Right lung (tissue), 10 donors: ENCODE results near the gene SLC4A4. TPM values are rescaled to one million over a fixed set of nuclear protein-coding genes. Genes with fewer than 3 reads are reported as not detected.

ENCODE experiments used
- DNase-seq, 2 donors: peaks; one replicate each; pipeline ENCODE4 v3.0.0-alpha.2; 2013
- long read RNA-seq, 8 donors: transcript quantifications; one replicate each; lab custom pipeline, GENCODE V29; 2026
- polyA plus RNA-seq, 5 donors: library from polyadenylated mRNA; unstranded; fragments of 120-200 nt; gene quantifications; one replicate each; pipeline versions ENCODE4 v1.2.1 to v1.2.3, GENCODE V29; 2013; ENCODE audit warnings: inconsistent platforms in 1 of 5, low replicate concordance in 1 of 5; ENCODE audit not compliant: insufficient read length in 5 of 5, insufficient read depth in 1 of 5

Gene SLC4A4
- polyA plus RNA-seq, result 10 to 100 TPM; 28.9 to 49.2 (median 45.7) TPM
- long read RNA-seq, donor 1, partial matches to known transcripts, result 11 of 11 reads
- long read RNA-seq, donor 1, other reads (novel, unspliced or antisense), result 0 of 11 reads
- long read RNA-seq, donor 2, partial matches to known transcripts, result 0 of 1 reads
- long read RNA-seq, donor 2, other reads (novel, unspliced or antisense), result 0 of 1 reads
- long read RNA-seq, donor 3, full-length matches to known transcripts, result 2 of 2 reads
- long read RNA-seq, donor 3, partial matches to known transcripts, result 0 of 2 reads
- long read RNA-seq, donor 3, other reads (novel, unspliced or antisense), result 0 of 2 reads
- long read RNA-seq, donor 4, partial matches to known transcripts, result 7 of 7 reads
- long read RNA-seq, donor 4, other reads (novel, unspliced or antisense), result 0 of 7 reads
- long read RNA-seq, donor 5, full-length matches to known transcripts, result 2 of 8 reads
- long read RNA-seq, donor 5, partial matches to known transcripts, result 6 of 8 reads
- long read RNA-seq, donor 5, other reads (novel, unspliced or antisense), result 0 of 8 reads
- long read RNA-seq, donor 6, full-length matches to known transcripts, result 1 of 26 reads
- long read RNA-seq, donor 6, partial matches to known transcripts, result 25 of 26 reads
- long read RNA-seq, donor 6, other reads (novel, unspliced or antisense), result 0 of 26 reads
- long read RNA-seq, donor 7, full-length matches to known transcripts, result 2 of 15 reads
- long read RNA-seq, donor 7, partial matches to known transcripts, result 13 of 15 reads
- long read RNA-seq, donor 7, other reads (novel, unspliced or antisense), result 0 of 15 reads
- long read RNA-seq, donor 8, result 0 reads

- DNase-seq, result no peak
Observed at GRCh38 chr4:71338846-71339593, at the start of gene SLC4A4. TSS of gene SLC4A4 (plus strand) at chr4:71339020.

DNA sequence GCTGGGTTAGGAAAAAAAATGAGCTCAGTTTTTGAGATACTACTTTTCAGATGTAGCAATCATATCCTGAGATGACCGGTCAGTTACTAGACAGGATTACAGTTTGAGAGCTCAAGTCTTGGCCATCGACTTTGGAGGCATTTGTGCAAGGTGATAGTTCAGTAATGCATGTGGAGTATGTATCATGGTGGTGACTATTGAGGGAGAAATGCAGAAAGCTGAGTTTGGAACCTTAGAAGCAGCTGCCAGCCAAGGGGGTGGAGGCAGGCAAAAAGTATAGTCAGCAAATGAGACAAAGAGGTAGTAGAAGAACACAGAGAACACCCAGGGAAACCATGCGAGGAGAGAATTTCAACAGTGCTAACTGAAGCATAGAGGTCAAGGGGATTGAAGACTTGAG is 48.7 kb upstream of the SLC4A4 start:
- no peak for DNase-seq

- DNase-seq, result no peak
Observed at GRCh38 chr4:71290476-71290875, 48.3 kb upstream of the SLC4A4 start.

GRCh38 chr4:71292228-71292627 is 46.6 kb upstream of the SLC4A4 start:
- DNase-seq, result no peak

GRCh38 chr4:71293705-71294104 is 45.1 kb upstream of the SLC4A4 start:
- DNase-seq, result no peak

DNA sequence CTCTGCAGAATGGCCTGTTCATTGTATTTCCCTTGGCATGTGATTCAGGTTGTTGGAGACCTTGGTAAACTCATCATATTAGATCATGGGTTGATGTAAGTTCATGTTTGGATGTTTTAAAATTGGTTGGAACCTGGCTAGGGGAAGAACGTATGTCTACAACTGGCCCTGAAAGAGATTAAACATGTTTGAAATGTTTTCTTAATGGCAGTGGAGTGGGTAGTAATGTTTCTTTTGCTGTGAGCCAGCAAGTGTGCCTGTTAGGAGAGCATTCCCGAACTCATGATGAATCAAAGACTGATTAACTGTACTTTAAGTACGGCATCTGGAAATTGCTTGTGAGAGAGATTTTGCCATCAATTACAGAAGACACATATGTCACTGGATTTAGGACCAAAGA is 44.5 kb upstream of the SLC4A4 start:
- no peak for DNase-seq

DNA sequence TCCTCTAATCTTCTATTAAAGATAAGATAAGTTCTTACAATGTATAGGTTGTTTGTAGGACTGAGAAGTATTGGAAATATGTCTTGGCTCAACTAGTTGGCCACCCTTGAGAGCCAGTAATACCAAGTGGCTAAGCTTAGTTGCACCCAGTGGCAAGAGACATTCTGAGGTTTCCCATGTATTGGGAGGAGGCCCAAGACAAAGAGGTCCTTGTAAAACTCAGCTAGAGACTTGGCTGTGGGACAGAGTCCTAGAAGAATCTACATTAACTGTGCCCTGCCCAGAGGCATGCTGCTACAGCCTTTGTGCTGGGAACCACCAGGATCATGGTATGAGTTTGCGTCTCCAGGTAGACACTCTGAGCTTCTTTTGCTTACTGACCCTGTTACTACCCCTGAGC is 41.9 kb upstream of the SLC4A4 start:
- no peak for DNase-seq

DNA sequence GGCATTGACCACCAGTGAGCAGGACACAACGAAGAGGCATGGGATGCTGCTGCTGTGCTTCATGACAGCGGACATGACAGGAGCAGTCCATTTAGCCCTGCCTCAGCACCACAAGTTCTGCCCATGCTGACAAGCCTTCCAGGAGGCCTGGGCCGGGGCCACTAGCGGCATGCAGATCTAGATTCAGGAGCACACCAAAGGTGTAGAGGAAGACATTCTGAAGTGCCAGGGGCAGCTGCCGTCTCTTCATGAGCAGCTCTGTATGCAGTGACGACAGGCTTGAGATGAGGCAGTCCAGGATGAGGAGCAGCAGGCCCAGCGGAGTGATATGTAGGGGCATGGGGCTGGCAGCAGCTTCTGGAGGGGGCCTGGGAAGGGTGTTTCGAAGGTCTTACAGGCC is 38.5 kb upstream of the SLC4A4 start:
- DNase-seq, result no peak

DNA sequence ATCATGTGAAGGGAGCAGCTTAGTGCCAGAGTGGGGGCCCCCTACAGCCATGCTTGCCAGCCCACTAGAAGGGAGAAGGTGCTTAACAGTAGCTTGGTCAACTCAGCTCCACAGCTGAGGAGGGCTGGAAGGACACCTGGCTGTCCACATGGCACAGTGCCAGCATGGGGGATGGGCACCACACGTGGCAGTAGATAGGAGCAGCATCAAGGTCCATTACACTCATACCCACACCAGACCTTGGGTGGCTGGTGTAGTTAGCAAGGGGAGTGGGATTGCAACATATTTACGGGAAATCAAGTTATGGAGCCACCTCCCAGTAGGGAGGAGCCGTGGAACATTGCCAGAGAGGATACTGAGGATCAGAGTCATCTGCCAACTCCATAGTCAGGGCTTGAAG is 37.9 kb upstream of the SLC4A4 start:
- DNase-seq, result no peak

- DNase-seq, result no peak
Observed at GRCh38 chr4:71303287-71303686, 35.5 kb upstream of the SLC4A4 start.

GRCh38 chr4:71303850-71304249 is 35.0 kb upstream of the SLC4A4 start:
- no peak for DNase-seq

DNA sequence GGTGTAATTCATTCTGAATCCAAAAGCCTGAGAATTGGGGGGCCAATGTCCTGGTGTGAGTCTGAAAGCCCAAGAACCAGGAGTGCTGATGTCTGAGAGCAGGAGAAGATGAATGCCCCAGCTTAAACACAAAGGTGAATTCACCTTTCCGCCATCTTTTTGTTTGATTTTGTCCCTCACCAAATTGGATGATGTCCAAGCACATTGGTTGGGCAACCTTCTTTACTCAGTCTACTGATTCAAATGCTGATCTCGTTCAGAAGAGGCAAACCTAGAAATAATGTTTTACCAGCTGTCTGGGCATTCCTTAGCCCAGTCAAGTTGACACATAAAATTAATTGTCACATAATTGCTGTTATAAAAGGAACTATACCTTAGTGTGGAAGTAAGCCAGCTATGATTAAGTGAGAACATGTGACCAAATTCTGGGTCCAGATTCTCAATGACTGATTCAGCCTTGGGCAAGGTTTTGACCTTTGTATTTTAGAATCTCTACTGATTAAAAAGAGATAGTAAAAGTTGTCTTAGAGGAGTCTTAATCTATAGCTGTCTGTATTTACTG is 34.5 kb upstream of the SLC4A4 start:
- no peak for DNase-seq

DNA sequence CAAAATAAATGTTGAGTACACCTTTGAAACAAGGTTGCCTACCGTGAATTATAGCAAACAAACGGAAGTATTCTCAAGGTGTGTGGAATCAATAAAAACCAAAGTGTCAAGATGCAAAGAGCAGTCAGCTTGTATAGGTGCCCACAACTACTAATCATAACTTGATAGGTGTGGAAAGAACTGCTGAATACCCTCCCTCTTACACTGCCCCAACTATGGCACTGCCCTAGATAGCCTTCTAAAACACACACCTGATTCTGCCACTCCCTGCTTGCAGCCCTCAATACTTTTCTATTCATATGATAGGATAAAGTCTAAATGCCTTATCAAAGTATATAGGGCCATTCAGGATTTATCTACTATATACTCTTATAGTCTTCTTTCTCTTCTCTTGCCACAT is 31.1 kb upstream of the SLC4A4 start:
- DNase-seq, result no peak

- DNase-seq, result no peak
Observed at GRCh38 chr4:71322425-71322824, 16.4 kb upstream of the SLC4A4 start.

GRCh38 chr4:71333368-71333767 is 5.5 kb upstream of the SLC4A4 start:
- no peak for DNase-seq

DNA sequence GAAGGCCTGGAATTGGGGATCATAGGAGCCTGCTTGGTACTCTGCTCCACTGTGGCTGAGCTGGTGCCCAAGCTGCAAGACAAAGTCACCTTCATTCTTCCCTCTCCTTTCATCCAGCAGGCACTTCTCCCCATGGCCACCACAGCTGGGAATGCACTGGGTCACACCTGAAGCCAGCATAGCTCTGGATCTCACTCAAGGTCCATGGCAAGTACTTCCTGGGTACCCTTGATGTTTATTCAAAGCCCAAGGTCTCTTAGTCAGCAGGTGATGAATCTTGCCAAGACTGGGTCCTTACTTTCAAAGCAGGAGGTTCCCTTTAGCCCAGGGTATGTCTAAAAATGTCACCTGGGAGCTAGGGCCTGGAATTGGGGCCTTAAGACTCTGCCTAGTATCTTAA is 4.9 kb upstream of the SLC4A4 start:
- no peak for DNase-seq

- DNase-seq, result no peak
Observed at GRCh38 chr4:71334465-71334882, 4.3 kb upstream of the SLC4A4 start.

DNA sequence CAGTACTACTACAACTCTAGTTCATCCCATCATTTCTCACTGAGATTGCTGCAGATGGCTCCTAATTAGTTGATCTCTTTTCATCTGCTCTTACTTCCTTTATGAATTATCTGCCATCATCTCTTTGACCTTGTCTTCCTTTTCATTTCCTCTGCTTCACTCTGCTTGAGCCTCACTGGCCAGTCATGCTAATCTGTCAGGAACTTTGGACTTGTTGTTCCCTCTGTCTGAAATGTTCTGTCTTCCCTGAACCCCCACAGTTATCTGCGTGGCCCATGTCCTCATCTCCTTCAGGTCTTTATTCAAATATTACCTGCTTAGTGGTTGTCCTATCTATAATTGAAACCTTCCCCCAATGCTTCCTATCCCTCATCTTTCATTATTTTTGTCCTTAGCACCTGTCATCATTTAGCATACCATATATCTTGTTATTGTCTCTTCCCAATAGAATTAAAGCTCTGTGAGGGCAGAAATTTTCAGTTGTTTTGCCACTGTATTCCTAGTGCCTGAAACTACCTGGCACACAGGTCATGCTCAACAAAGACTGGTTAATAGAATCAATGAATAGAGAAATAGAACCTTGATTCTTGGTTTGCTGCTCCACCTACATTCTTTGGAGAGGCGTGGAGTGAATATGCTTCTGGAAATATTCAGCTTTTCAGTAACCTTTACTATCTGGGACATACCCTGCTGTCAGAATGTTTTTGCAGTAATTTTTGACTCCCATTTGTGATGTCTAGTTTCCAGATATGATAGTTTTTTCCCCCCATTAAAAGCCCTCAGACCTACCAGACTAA is 5.0 kb downstream of the SLC4A4 start:
- no peak for DNase-seq

DNA sequence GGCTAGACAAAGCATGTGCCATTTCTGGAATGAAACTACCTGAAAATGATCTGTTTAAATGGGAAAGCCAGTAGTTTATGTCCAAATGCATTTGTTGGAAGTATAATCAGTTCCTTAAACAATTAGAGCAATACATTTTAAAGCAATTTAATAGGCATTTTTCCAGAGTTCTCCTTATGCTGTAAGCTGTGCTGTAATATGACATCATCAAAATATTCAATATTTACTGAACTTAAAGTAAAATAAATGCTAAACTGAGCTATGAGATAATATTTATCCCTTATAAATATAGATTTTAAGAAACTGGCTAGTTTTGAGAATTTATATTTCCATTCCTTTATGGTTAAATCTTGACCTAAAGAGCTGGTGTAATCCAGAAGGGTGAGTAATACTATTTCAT is 7.9 kb downstream of the SLC4A4 start:
- DNase-seq, result no peak

DNA sequence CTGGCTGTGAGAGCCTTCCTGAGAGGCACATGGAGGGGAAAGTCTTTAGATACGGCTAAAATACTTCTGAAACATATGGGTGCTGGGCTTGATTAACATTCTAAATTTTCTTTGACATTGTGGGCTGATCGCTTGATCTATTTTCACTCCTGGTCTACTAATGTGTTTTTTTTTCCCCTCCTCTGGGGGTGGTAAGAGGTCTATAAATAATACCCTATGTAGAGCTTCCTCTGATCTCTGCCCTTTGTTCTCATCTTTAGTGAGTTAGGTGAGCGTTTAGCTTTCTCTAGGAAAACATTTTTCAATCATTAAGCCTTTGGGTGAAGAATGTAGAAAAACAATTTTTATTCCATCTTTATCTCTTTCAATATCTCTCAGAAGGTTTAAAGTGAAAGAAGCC is 9.8 kb downstream of the SLC4A4 start:
- DNase-seq, result no peak

DNA sequence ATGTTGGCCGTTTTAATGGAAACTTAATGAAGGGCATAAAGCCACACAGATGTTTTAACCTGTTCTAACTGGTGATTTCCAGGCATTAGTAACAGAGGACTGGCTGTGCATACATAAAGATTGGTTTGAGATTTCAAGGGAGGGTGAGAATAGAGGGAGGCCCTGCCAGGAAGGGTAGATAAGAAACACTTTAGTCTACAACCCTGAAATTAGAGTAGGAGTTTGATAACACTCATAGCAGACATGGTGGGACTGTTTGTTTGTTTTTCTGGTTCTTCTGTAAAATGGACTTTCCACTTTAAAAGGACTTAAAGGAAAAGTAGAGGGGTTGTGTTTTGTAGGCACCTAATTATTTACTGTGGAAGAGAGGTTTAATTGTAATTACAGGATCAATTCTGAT is 16.2 kb downstream of the SLC4A4 start:
- no peak for DNase-seq
